Bone marrow (tissue), 2 donors: ENCODE data around the gene RASAL2.
"Not testable (repeated sequence)": the region's sequence is repeated elsewhere in the genome, so short reads cannot be mapped to it uniquely, and the experiment has no call there.

Source experiments
- DNase-seq, 2 donors: peaks; one replicate each; lab custom pipeline; 2025; lab: John Stamatoyannopoulos, UW

Gene RASAL2

DNA sequence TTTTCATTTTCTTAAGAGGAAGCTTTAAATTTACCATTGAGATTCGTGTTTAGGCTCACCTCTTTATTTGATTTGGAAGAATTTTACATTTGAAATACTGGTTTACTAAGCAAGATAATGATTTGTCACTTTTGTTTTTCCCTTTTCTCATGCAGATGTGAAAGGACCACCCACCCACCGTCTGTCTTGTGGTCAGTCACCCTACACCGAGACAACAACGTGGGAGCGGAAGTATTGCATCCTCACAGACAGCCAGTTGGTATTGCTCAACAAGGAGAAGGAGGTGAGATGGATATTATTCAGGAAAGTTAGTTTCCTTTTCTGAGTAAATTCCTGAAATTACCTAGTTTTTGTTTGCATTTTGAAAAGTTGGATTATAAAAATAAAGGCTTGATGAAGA, 189.5 kb downstream of the RASAL2 start:
- no peak for DNase-seq

DNA sequence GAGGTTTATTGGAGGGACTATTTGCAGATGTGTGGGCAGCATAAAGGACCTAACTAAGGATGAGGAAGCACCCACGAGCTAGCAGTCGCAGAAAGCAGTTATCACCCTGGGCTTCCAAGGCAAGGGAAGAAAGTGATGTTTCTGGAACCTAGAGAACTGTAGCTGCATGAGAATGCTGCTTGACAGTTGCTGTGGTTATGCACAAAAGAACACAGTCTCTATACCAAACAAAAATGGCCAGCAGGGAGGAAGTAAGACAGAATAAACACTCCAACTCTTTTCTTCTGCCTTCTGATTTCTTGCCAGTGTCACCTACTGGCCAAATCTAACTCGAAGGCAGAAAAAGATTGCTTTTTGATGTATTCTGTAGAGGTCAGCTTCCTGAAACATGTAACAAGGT, 190.2 kb downstream of the RASAL2 start:
- DNase-seq: peak in 1 of 2 donors; percentile 4

DNA sequence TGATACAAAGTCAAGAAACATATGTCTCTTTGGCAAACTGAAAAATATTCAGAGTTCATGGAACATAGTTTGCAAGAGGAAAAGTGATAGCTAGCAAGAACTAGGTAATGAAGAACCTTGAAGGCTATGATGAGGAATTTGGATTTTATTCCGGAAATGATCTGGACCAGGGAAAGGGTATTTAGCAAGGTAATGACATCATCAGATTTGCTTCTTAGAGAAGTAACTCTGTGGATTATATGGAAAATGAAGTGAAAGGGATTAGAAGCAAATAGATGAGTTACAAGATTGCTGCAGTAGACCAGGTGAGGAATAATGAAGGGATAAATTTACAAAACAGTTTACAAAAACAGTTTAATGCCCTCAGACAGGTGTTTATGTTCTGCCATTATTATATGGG, 197.3 kb downstream of the RASAL2 start:
- no peak for DNase-seq

DNA sequence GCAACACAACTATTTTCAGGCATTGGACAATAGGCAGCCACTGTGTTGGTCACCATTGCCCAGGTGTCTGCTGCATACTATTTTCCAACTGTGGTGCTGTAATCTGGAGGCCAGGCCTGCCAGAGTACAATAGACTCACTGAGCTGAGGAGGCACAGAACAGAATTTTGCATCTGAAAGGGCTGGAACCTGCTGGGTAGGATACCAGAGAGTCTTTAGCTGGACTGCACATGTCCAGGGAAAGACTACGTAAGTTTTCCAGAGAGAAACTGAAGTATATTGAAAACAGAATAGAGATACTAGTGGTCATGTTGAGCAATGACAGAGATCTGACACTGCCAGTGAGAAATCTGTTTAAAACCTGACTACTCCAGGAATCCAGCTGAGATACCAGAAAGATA, 200.8 kb downstream of the RASAL2 start:
- DNase-seq: no peak

DNA sequence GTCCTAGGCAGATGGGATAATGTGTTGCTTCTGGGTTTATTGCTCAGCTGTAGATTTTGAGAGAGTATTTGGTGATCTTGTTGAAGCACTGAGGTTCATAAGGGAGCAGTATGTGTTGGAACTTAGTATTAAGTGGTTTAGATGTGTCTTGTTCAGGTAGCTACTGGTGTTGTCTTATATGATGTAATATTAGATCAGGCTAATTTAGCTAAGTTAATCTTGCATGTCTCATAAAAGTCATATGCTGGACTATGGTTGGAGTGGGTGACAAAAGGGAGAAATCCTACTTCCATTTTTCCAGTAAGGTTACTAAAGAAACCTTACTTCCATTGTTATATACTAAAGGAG, 206.4 kb downstream of the RASAL2 start:
- DNase-seq: no peak

DNA sequence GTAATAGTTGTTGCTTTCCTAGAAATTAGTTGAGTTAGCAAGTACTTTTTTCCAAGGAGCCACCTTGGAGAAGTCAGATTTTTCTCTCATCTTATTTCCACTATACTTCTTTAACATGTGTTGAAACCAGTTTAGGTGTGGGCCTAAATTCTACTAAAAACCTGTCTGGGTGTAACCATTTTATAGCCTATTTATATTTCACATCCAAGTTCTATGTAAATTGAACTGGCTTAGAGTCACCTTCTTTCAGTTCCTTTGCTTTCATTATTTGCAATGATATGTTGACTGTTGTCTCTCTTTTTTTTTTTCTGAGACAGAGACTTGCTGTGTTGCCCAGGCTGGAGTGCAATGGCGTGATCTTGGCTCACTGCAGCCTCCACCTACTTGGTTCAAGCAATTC, 207.2 kb downstream of the RASAL2 start:
- no peak for DNase-seq

DNA sequence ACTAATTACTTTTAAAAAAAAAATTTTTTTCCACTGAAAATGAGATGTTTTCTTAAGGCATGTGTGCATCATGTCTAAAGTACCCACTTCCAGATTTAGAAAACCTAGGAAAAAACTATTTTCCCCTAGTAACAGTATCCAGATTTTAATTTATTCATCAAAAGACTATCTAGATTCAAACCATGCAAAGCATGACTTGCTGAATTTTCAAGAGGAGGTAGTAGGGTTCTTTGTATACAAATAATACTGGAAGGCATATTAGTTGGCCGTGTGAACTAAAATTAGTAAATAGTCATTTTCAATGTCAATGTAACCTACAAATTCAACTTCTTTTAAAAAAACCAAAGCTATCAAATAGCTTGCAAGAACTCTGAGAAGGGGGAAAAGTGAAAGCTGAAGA, 213.4 kb downstream of the RASAL2 start:
- no peak for DNase-seq

DNA sequence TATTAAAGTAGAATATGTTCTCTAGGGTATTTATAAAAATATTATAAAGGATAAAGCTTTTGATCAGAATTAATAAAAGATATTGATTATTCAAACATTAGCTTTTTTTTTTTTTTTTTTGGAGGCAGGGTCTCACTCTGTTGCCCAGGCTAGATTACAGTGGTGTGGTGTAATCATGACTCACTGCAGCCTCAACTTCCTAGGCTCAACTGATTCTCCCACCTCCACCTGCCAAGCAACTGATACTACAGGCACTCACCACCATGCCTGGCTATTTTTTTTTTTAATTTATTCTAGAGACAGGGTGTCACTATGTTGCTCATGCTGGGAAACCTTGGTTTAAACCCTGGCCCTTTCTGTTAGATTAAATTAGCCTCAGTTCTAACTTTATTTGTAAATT, 214.5 kb downstream of the RASAL2 start:
- DNase-seq: no peak

DNA sequence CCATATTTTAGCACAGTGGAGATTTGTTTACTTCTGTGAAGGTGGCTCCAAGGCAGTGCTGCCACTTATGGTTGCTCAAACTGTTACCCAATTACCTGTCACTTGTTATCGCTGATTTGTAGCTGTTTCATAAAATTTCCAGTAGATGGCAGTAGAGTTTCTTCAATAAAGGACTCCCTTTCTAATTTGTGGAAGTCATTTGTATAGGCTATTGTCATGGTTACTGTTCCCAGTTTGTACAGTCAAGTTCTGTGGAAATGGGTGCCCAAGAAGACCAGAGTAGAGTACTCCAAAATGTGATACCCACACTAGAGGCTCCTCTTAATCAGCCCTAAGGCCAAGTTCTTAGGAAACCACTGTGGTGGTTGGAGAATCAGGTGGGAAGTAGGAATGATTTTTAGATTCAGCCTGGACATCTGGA, 216.8 kb downstream of the RASAL2 start:
- peak in 1 of 2 donors; percentile 57 for DNase-seq

DNA sequence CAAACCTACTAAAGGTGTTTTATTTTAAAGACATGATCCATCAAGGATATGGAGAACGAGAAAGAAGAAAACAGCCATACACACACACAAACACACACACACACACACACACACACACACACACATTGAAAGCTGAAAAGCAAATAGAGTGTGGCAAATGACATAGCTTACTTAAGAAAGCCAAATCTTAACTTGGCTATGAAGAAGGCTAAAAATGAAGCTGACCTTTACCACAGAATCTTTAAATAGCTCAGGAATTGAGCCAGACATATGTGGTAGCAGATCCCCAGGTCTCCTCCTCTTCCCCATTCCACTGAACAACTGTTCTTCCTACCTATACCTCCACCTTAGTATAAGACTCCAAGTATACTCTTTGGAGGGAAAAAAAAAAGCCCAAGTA, 217.3 kb downstream of the RASAL2 start:
- DNase-seq: no peak

DNA sequence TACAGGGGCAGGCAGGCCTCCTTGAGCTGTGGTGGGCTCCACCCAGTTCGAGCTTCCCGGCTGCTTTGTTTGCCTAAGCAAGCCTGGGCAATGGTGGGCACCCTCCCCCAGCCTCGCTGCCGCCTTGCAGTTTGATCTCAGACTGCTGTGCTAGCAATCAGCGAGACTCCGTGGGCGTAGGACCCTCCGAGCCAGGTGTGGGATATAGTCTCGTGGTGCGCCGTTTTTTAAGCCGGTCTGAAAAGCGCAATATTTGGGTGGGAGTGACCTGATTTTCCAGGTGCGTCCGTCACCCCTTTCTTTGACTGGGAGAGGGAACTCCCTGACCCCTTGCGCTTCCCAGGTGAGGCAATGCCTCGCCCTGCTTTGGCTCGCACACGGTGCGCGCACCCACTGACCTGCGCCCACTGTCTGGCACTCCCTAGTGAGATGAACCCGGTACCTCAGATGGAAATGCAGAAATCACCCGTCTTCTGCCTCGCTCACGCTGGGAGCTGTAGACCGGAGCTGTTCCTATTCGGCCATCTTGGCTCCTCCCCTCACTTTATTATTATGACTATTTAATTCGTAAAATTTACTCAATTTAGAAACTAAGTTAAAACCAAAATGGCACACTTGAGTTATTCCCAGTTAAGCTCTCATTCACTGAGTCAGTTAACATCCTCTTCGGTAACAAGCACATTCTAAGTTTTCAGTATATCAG, 226.5 kb downstream of the RASAL2 start:
- not testable (repeated sequence) for DNase-seq

DNA sequence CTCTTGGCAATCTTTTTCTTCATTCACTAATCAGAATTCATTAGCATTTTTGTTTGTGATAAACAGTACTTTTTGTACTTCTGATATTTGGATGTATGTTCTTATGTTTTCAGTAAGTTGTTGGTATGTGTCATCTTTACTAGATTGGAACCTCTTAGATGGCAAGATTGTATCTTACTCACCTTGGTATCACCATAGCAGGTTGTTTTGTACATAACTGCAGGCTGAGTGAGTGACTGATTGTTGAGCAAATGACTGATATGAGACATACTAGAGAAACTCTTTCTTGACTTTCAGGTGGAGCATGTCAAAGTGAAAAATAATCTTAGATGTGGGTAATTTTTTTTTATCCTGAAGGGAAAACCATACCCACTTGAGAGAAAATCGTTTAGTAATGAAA, 229.2 kb downstream of the RASAL2 start:
- no peak for DNase-seq

DNA sequence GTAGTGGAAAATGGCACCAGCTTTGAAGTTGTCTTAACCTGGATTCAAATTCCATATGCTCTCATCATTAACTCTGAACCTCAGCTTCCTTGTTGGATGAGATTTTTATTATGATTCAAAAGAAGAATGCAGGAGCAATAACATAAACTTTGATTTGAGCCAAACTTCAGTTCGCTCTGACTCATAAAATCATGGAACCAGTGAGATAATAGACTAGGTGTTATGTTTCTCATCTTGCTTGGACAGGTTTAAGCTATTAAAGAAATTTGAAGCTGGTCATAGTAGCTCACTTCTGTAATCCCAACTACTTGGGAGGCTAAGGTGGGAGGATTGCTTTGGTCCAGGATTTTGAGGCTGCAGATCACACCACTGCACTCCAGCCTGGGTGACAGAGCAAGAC, 230.1 kb downstream of the RASAL2 start:
- DNase-seq: no peak

DNA sequence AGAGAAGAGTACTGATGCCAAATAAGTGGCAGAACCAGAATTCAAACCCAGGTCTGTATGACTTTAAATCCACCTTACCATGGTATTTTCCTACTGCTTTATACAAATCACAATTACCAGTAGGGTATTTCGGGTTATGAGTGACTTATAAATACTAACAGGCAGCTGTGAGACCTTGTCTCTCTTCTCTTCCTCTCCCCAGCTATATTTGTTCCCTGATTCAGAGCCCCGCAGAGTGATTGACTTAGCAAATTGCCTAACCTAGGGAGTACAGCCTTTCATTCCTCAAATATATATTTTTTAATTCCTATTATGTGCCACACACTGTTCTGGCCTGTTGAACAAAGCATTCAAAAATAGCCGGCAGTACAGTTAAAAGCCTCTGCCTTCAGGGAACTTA, 234.8 kb downstream of the RASAL2 start:
- no peak for DNase-seq

DNA sequence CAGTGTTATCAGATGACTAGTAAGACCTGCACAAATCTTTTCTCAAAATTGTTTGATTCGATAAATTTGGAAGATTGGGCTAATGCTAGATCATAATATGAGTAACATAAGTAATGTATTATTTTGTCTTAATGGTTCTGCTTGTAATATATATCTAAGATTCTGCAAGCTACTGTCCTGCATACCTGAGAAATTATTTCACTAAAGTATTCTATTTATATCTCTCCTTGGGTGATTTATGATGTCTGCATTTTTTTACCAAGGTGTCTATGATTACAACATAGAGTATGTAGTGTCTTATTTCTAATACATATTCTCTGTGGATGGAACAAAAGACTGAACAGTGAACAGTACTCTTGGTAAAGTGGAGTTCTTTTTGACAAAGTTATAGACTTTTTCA, 236.2 kb downstream of the RASAL2 start:
- no peak for DNase-seq

DNA sequence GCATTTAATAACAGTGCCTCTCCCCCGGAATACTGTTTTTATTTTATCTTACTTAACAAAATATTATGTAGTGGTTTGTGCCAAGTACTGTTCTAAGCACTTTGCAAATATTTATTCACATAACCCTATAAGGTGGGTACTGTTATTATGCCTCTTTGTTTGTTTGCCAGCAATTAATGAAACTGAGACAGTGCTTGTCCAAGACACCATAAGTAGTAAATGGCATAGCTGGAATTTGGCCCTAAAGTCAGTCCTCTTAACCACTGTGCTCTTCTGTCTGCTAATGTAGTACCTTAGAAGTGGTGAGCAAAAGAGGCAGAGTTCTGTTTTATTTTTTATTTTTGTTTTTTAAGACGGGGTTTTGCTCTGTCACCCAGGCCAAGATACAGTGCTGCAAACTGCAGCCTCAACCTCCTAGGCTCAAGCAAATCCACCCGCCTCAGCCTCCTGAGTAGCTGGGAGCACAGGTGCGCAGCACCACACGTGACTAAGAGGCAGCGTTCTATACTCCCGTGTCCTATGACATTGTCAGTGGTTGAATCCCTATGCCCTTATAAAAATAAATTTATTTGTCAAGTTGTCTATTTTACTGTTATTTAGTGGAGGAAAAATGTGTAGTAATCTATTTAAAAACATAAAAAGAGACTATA, 237.1 kb downstream of the RASAL2 start:
- DNase-seq: no peak

DNA sequence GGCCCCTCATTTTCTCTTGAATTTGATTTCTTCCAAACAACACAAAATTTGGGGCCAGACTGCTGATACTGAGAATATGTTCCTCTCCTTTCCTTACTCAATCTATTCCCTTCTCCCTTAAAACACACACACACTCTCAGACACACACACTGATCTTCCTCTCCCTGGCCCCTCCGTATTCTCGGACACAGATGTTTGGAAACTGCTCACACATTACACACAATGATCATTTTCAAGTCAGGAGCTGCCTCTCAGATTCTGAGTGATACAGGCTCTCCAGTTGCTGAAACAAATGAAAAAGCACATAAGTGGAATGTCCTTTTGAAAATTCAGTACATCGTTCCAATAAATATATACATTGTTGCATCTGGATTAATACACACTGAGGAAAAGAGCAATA, 241.5 kb downstream of the RASAL2 start:
- no peak for DNase-seq

DNA sequence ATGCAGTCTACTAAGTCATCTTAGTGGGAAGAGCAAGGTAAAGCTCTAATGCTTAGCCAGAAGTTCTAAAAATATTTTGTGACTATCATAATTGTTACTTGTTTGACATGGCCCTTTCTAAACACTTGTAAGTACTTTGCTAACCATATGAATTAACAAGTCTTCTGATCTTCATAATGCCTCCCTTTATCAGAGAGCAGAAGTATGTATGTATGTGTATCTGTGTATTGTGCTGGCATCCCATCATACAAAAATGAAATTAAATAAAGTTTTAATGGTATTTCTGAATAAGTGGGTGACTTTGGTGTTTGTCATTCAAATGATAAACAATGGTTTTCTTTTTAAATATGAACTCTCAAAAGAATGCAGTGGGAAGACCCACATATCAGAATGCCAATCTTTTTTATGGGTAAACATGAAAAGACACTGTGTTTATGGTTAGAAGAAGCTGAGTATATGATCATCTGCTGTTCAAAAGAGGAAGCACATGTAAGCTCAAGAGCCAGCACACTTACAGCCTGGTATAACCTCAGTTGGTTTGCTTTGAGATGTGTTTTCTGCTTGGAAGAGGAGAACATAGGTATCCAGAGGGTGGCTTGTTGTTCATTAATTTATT, 243.3 kb downstream of the RASAL2 start:
- DNase-seq: no peak

DNA sequence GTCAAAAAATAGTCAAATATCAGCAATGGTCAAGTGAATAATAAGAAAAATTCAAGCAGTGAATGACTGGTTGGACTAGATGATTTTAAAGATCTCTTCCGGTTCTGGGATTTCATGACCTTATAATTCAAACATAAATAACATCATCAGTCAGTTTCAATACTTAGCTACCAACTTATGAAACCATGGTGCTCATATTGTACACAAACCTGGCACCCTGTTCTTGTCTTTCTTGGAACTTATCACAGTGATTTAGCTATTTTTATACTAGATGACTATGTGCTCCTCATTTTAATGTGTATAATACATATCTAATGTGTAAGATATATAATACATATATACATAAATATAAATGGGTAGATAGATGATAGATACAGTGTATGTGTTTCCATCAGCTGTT, 245.9 kb downstream of the RASAL2 start:
- DNase-seq: no peak

DNA sequence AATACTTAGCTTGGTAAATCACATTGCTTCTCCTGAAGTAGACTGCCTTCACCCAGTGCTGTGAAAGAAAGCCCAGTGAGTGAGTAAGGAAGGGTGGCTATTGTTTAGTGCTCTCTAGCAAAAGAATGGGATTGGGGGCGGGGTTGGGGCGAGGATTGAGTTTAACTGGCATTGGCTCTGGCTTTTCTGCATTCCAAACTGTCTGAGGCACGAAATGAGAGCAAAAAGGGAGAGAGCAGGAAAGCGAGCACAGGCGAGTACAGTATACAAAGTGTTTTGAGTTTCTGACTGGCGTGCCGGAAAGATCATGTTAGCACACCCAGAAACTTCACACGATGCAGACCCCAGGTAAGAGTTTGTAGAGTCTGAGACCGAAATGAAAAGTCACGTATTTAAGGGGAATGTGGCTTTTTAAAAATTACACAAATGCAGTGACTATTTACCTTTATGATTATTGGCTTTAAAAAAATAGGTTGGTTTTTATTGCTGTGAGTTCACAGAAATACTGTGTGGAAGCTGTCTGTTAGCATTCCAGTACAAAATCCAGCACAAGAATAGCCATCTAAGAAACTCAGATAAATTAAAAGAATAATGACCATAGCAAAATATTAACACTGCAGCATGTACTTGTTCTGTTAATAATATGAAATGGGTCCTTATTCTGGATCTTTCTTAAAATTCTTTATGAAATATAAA, 247.5 kb downstream of the RASAL2 start:
- DNase-seq: no peak

DNA sequence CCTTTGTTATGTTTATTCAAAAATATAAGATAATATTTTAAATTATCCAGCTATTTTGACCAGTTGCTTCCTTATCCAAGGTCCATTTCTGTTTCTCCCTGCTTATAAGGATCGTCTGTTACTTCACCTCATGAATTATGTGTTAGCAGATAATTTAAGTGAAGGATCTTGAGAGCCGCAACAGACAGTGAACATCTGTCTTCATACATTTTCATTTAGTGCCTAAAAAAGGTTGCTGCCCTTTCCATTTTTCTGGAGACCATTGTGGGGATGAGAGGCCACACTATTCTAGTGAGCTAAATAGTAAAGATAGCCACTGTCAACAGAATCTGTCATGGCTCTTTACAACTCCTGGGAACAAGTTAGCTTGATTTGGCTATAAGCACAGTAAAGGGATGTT, 248.8 kb downstream of the RASAL2 start:
- no peak for DNase-seq

DNA sequence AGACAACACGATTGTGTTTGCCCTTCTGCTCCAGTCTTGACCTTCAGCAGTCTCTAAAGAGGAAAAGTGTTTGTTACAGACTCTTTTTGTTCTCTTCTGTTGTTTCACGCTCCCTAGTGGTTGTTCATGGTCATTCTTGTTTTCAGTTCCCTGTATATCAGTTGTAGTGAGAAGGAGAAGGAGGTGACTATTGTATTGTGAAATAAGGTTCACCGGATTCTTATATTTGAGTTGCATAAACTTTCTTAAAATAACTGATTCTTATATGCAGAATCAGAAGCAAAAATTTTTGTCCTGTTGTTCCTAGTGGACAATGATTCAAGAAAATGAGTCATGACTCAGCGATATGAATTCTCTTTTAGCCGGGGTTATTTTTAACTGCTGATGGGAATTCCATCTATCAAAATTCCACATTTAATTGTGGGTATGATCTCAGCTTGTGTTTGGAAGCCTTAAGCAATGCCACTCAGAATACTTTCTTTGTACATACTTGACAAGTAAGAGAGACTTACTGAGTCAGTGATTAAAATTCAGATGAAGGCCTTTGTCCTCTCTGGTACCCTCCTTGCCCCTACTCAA, 250.7 kb downstream of the RASAL2 start:
- no peak for DNase-seq

DNA sequence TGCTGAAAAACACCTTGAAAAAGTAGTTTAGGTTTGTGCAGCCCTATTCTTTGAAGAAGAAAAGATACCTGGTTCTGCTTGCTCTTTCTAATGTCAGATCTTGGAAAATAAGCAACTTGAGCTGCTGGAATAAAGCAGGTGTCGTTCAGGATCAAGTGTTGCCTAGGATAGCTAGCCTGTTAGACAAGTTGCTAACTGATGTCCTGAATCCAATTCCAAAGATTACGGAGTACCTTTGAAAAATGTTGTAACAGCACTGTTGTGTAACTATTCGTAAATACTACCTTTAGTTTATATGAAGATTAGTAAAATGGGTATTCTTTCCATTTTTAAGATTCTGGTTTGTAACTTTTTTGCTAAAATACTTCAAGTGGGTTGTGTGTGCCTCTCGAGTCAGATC, 251.3 kb downstream of the RASAL2 start:
- DNase-seq: no peak
